NT2/D1 (cell line): Measurements from ENCODE around the gene ABCF2.

ENCODE experiments used
- YY1 ChIP-seq: IDR thresholded peaks from 2 replicates; pipeline ENCODE4 v1.6.1; 2011; ENCODE audit not compliant: insufficient read length, insufficient read depth
- ZNF274 ChIP-seq: IDR thresholded peaks from 2 replicates; pipeline ENCODE4 v1.6.1; 2011; ENCODE audit warnings: mild to moderate bottlenecking, low read depth, low read length

DNA sequence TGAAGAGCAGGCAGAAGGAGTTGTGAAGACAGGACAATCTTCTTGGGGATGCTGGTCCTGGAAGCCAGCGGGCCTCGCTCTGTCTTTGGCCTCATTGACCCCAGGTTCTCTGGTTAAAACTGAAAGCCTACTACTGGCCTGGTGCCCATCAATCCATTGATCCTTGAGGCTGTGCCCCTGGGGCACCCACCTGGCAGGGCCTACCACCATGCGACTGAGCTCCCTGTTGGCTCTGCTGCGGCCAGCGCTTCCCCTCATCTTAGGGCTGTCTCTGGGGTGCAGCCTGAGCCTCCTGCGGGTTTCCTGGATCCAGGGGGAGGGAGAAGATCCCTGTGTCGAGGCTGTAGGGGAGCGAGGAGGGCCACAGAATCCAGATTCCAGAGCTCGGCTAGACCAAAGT lies 6.8 kb upstream of the ABCF2 start:
- no peak for TF ChIP-seq YY1
- no peak for TF ChIP-seq ZNF274
